K562 (cell line): ENCODE data around the gene AGFG1. TPM values are rescaled to one million over a fixed set of nuclear protein-coding genes. Genes with fewer than 3 reads are reported as not detected.

ENCODE experiments used
- BRD4 ChIP-seq: fragments of 200-600 bp; sonication (generic); IDR thresholded peaks from 2 replicates; pipeline ENCODE4 v1.6.1; 2017; ENCODE audit warnings: inconsistent platforms
- GATAD2B ChIP-seq: fragments of 450-650 bp; IDR thresholded peaks from 2 replicates; pipeline ENCODE4 v1.6.1; 2017; ENCODE audit warnings: mild to moderate bottlenecking, borderline replicate concordance
- HMBOX1 ChIP-seq: sonication (generic); IDR thresholded peaks from 2 replicates; pipeline ENCODE4 v1.6.1; 2016
- HNRNPUL1 ChIP-seq: fragments of 200-400 bp; formaldehyde crosslinking; IDR thresholded peaks from 2 replicates; pipeline ENCODE4 v1.6.1; 2017; ENCODE audit warnings: low read length
- HOXB6 ChIP-seq: fragments of 250-450 bp; sonication (Bioruptor Pico); IDR thresholded peaks from 2 replicates; pipeline ENCODE4 v1.5.1; 2022; ENCODE audit warnings: mild to moderate bottlenecking, borderline replicate concordance
- KAT2B ChIP-seq: IDR thresholded peaks from one replicate; pipeline ENCODE4 v1.6.1; 2012; ENCODE audit warnings: low read depth, mild to moderate bottlenecking, control low read depth, inconsistent platforms, low read length, moderate library complexity
- MAZ ChIP-seq, 2 experiments: fragments of 450-650 bp in 1 of 2; sonication (generic) in 1 of 2; formaldehyde crosslinking; IDR thresholded peaks in 1 of 2; conservative IDR thresholded peaks in 1 of 2; 2 replicates each; pipeline versions ENCODE4 v1.4.0 to v1.5.0; 2020; ENCODE audit warnings: mild to moderate bottlenecking in 1 of 2, missing genetic modification reagents in 1 of 2
- MIER1 ChIP-seq: fragments of 450-650 bp; IDR thresholded peaks from 2 replicates; pipeline ENCODE4 v1.6.1; 2016; ENCODE audit warnings: antibody characterized with exemption, mild to moderate bottlenecking, low read depth
- MLX ChIP-seq, 2 experiments: fragments of 450-650 bp in 1 of 2; sonication (generic) in 1 of 2; formaldehyde crosslinking; conservative IDR thresholded peaks; 2 replicates each; pipeline versions ENCODE4 v1.4.0 to v1.8.1; 2020 to 2022; ENCODE audit warnings: mild to moderate bottlenecking in 1 of 2, missing genetic modification reagents in 1 of 2
- MTA3 ChIP-seq: fragments of 450-650 bp; formaldehyde crosslinking; IDR thresholded peaks from 2 replicates; pipeline ENCODE4 v1.6.1; 2017; ENCODE audit warnings: mild to moderate bottlenecking, borderline replicate concordance
- NELFE ChIP-seq: IDR thresholded peaks from 2 replicates; pipeline ENCODE4 v1.6.1; 2011; ENCODE audit warnings: mild to moderate bottlenecking; ENCODE audit not compliant: insufficient read depth, insufficient read length
- NFIX ChIP-seq: fragments of 250-450 bp; sonication (Bioruptor Pico); IDR thresholded peaks from 2 replicates; pipeline ENCODE4 v1.4.0; 2020; ENCODE audit warnings: low read depth, mild to moderate bottlenecking, moderate library complexity
- NKRF ChIP-seq: fragments of 450-650 bp; IDR thresholded peaks from 2 replicates; pipeline ENCODE4 v1.6.1; 2016; ENCODE audit warnings: borderline replicate concordance
- PATZ1 ChIP-seq: fragments of 250-450 bp; sonication (Bioruptor Pico); IDR thresholded peaks from 2 replicates; pipeline ENCODE4 v1.5.0; 2020; ENCODE audit warnings: mild to moderate bottlenecking, borderline replicate concordance
- SAFB2 ChIP-seq: fragments of 200-400 bp; formaldehyde crosslinking; IDR thresholded peaks from 2 replicates; pipeline ENCODE4 v1.6.1; 2018; ENCODE audit warnings: borderline replicate concordance, low read length, low read depth, moderate library complexity; ENCODE audit not compliant: severe bottlenecking
- SMAD2 ChIP-seq: fragments of 150-350 bp; IDR thresholded peaks from 2 replicates; pipeline ENCODE4 v1.6.1; 2014; ENCODE audit warnings: low read depth, mild to moderate bottlenecking, low read length
- SRF ChIP-seq, 2 experiments: fragments of 250-450, 450-650 bp in 1 of 2; sonication (Bioruptor Pico) in 1 of 2; sonication (generic) in 1 of 2; formaldehyde crosslinking; IDR thresholded peaks; 2 replicates each; pipeline versions ENCODE4 v1.5.0 to v1.5.1; 2020 to 2022; ENCODE audit warnings: mild to moderate bottlenecking in 1 of 2, missing genetic modification reagents in 1 of 2
- SRSF9 ChIP-seq: fragments of 200-400 bp; formaldehyde crosslinking; IDR thresholded peaks from 2 replicates; pipeline ENCODE4 v1.6.1; 2017; ENCODE audit warnings: low read depth, low read length, borderline replicate concordance
- ZBTB8A ChIP-seq: fragments of 450-650 bp; IDR thresholded peaks from 2 replicates; pipeline ENCODE4 v1.6.1; 2018; ENCODE audit warnings: mild to moderate bottlenecking, moderate library complexity; ENCODE audit not compliant: partially characterized antibody
- ZNF436 ChIP-seq: fragments of 250-450, 450-650 bp; sonication (Bioruptor Pico); formaldehyde crosslinking; IDR thresholded peaks from 2 replicates; pipeline ENCODE4 v1.7.0; 2020; ENCODE audit warnings: mild to moderate bottlenecking
- ZNF764 ChIP-seq: fragments of 250-450 bp; sonication (Bioruptor Pico); IDR thresholded peaks from 2 replicates; pipeline ENCODE4 v1.4.0; 2020; ENCODE audit warnings: low read depth, mild to moderate bottlenecking, moderate library complexity
- ZSCAN29 ChIP-seq: fragments of 450-650 bp; IDR thresholded peaks from 2 replicates; pipeline ENCODE4 v1.6.1; 2017
- polyA plus RNA-seq, 8 experiments: library from polyadenylated mRNA; depleted of rRNA in 4 of 8; stranded (reverse) in 5 of 8; unstranded in 3 of 8; fragments of >200 nt; fragmentation: Nextera tagmentation in 2 of 8; fragmentation: Illumina TruSeq in 1 of 8; extraction: Ambion mirVana in 2 of 8; extraction: Trizol in 1 of 8; gene quantifications; 2 replicates each; pipeline versions ENCODE4 v1.2.1 to v1.2.3, GENCODE V29; 2011 to 2014; ENCODE audit warnings: inconsistent platforms in 1 of 8, missing spikeins in 1 of 8
- total RNA-seq, 7 experiments: library from RNA; depleted of rRNA in 6 of 7; stranded (reverse); fragments of >200 nt in 6 of 7; fragmentation: Illumina TruSeq in 2 of 7; extraction: Trizol in 2 of 7; gene quantifications; 2 replicates each; pipeline versions ENCODE4 v1.2.1 to v1.2.3, GENCODE V29; 2011 to 2021; ENCODE audit warnings: low replicate concordance in 1 of 7

Gene AGFG1
- total and polyA plus RNA-seq, 9 of the 15 experiments (the other 6 are each of a cell fraction or from before 2014, with no cell fraction given): 11.2 to 97.5 (median 36.0) TPM

GRCh38 chr2:227450926-227451654 lies 20.9 kb upstream of the AGFG1 start (continued):
- TF ChIP-seq BRD4: no peak
- peak; percentile 64; the same call in 1 of the 2 replicates for TF ChIP-seq GATAD2B
- peak; percentile 81 for TF ChIP-seq HMBOX1
- no peak for TF ChIP-seq SAFB2
- TF ChIP-seq ZNF436 (CRISPR knock-in tag): no peak
- no peak for TF ChIP-seq SMAD2
- peak; percentile 52; the same call in 1 of the 2 replicates for TF ChIP-seq MTA3
- TF ChIP-seq NKRF: no peak
- no peak for TF ChIP-seq MLX (CRISPR knock-in tag; conservative IDR thresholded peaks at IDR 0.05)
- TF ChIP-seq HNRNPUL1: no peak
- TF ChIP-seq SRSF9: no peak
- no peak for TF ChIP-seq HOXB6 (CRISPR knock-in tag)
- no peak for TF ChIP-seq ZSCAN29
- no peak for TF ChIP-seq SRF (CRISPR knock-in tag; IDR thresholded peaks at IDR 0.05)
- no peak for TF ChIP-seq ZBTB8A
- TF ChIP-seq PATZ1 (CRISPR knock-in tag): no peak
- TF ChIP-seq KAT2B: no peak
- no peak for TF ChIP-seq NELFE
- no peak for TF ChIP-seq ZNF764
- peak in 1 of 2 experiments; percentile 52; a peak in 1 of 4 replicates for TF ChIP-seq MAZ (CRISPR knock-in tag; conservative IDR thresholded peaks at IDR 0.05 in 1 of 2, IDR thresholded peaks at IDR 0.05 in 1 of 2)
- TF ChIP-seq MIER1: no peak
- TF ChIP-seq NFIX (CRISPR knock-in tag): no peak
